Measurements from ENCODE around the gene EPHB1.

The EPHB1 gene

GRCh38 chr3:135213213-135213612 lies 418.2 kb downstream of the EPHB1 start:
- TF ChIP-seq FOXP2 (optimal IDR thresholded peaks at IDR 0.05; ENCODE audit: control extremely low read depth, extremely low read length, insufficient read depth): no peak
- TF ChIP-seq EZH2 (IDR thresholded peaks at IDR 0.05): no peak
- TF ChIP-seq POLR2AphosphoS5 (IDR thresholded peaks at IDR 0.05; ENCODE audit: borderline replicate concordance, low read depth, low read length): no peak
- DNase-seq (ENCODE audit: low read depth, low spot score): no peak
- no peak overlapping the region for H3K9ac ChIP-seq (ENCODE audit: insufficient read length)
- peak overlapping the region; percentile 86 for H3K27ac ChIP-seq
- peak overlapping the region; percentile 63 for H3K4me3 ChIP-seq
- H3K36me3 ChIP-seq (ENCODE audit: insufficient read depth, low read length): no peaks in the 10 kb centered on the region
- no peaks in the 10 kb centered on the region for H3K9me3 ChIP-seq (ENCODE audit: low read depth, low read length)

GRCh38 chr3:135213822-135214221 lies 418.8 kb downstream of the EPHB1 start:
- no peaks in the 10 kb centered on the region for H3K36me3 ChIP-seq (ENCODE audit: insufficient read depth, low read length)
- H3K9ac ChIP-seq (ENCODE audit: insufficient read length): no peak overlapping the region
- no peaks in the 10 kb centered on the region for H3K9me3 ChIP-seq (ENCODE audit: low read depth, low read length)
- no peak for TF ChIP-seq POLR2AphosphoS5 (IDR thresholded peaks at IDR 0.05; ENCODE audit: borderline replicate concordance, low read depth, low read length)
- no peak for TF ChIP-seq EZH2 (IDR thresholded peaks at IDR 0.05)
- TF ChIP-seq FOXP2 (optimal IDR thresholded peaks at IDR 0.05; ENCODE audit: control extremely low read depth, extremely low read length, insufficient read depth): no peak
- no peak for DNase-seq (ENCODE audit: low read depth, low spot score)
- peak overlapping the region; percentile 63 for H3K4me3 ChIP-seq
- H3K27ac ChIP-seq: peak overlapping the region; percentile 86

GRCh38 chr3:135214400-135214799 lies 419.3 kb downstream of the EPHB1 start:
- H3K4me3 ChIP-seq: no peak overlapping the region
- no peak overlapping the region for H3K27ac ChIP-seq
- no peak overlapping the region for H3K9ac ChIP-seq (ENCODE audit: insufficient read length)
- TF ChIP-seq FOXP2 (optimal IDR thresholded peaks at IDR 0.05; ENCODE audit: control extremely low read depth, extremely low read length, insufficient read depth) (no peak), EZH2 (IDR thresholded peaks at IDR 0.05) (no peak), POLR2AphosphoS5 (IDR thresholded peaks at IDR 0.05; ENCODE audit: borderline replicate concordance, low read depth, low read length) (no peak)
- DNase-seq (ENCODE audit: low read depth, low spot score): no peak
- no peaks in the 10 kb centered on the region for H3K36me3 ChIP-seq (ENCODE audit: insufficient read depth, low read length)
- H3K9me3 ChIP-seq (ENCODE audit: low read depth, low read length): no peaks in the 10 kb centered on the region

GRCh38 chr3:135215516-135215915 lies 420.5 kb downstream of the EPHB1 start:
- TF ChIP-seq EZH2 (IDR thresholded peaks at IDR 0.05) (no peak), POLR2AphosphoS5 (IDR thresholded peaks at IDR 0.05; ENCODE audit: borderline replicate concordance, low read depth, low read length) (no peak), FOXP2 (optimal IDR thresholded peaks at IDR 0.05; ENCODE audit: control extremely low read depth, extremely low read length, insufficient read depth) (no peak)
- DNase-seq (ENCODE audit: low read depth, low spot score): no peak
- H3K27ac ChIP-seq: no peak overlapping the region
- H3K9me3 ChIP-seq (ENCODE audit: low read depth, low read length): no peaks in the 10 kb centered on the region
- no peaks in the 10 kb centered on the region for H3K36me3 ChIP-seq (ENCODE audit: insufficient read depth, low read length)
- no peak overlapping the region for H3K9ac ChIP-seq (ENCODE audit: insufficient read length)
- no peak overlapping the region for H3K4me3 ChIP-seq

- Histone ChIP-seq H3K27ac (no peak overlapping the region), H3K9me3 (ENCODE audit: low read depth, low read length) (no peaks in the 10 kb centered on the region), H3K9ac (ENCODE audit: insufficient read length) (no peak overlapping the region), H3K36me3 (ENCODE audit: insufficient read depth, low read length) (no peaks in the 10 kb centered on the region), H3K4me3 (no peak overlapping the region)
- DNase-seq (ENCODE audit: low read depth, low spot score): no peak
- TF ChIP-seq EZH2 (IDR thresholded peaks at IDR 0.05) (no peak), FOXP2 (optimal IDR thresholded peaks at IDR 0.05; ENCODE audit: control extremely low read depth, extremely low read length, insufficient read depth) (no peak), POLR2AphosphoS5 (IDR thresholded peaks at IDR 0.05; ENCODE audit: borderline replicate concordance, low read depth, low read length) (no peak)
Measured at GRCh38 chr3:135216659-135217058, 421.6 kb downstream of the EPHB1 start.

- H3K36me3 ChIP-seq (ENCODE audit: insufficient read depth, low read length): no peaks in the 10 kb centered on the region
- H3K9me3 ChIP-seq (ENCODE audit: low read depth, low read length): no peaks in the 10 kb centered on the region
- H3K9ac ChIP-seq (ENCODE audit: insufficient read length): no peak overlapping the region
- no peak for DNase-seq (ENCODE audit: low read depth, low spot score)
- TF ChIP-seq FOXP2 (optimal IDR thresholded peaks at IDR 0.05; ENCODE audit: control extremely low read depth, extremely low read length, insufficient read depth): no peak
- no peak for TF ChIP-seq EZH2 (IDR thresholded peaks at IDR 0.05)
- no peak for TF ChIP-seq POLR2AphosphoS5 (IDR thresholded peaks at IDR 0.05; ENCODE audit: borderline replicate concordance, low read depth, low read length)
- H3K4me3 ChIP-seq: no peak overlapping the region
- no peak overlapping the region for H3K27ac ChIP-seq
Measured at GRCh38 chr3:135217730-135218129, 422.7 kb downstream of the EPHB1 start.

- TF ChIP-seq EZH2 (IDR thresholded peaks at IDR 0.05) (no peak), FOXP2 (optimal IDR thresholded peaks at IDR 0.05; ENCODE audit: control extremely low read depth, extremely low read length, insufficient read depth) (no peak), POLR2AphosphoS5 (IDR thresholded peaks at IDR 0.05; ENCODE audit: borderline replicate concordance, low read depth, low read length) (no peak)
- DNase-seq (ENCODE audit: low read depth, low spot score): no peak
- H3K4me3 ChIP-seq: no peak overlapping the region
- H3K9me3 ChIP-seq (ENCODE audit: low read depth, low read length): no peaks in the 10 kb centered on the region
- no peak overlapping the region for H3K9ac ChIP-seq (ENCODE audit: insufficient read length)
- H3K27ac ChIP-seq: no peak overlapping the region
- H3K36me3 ChIP-seq (ENCODE audit: insufficient read depth, low read length): no peaks in the 10 kb centered on the region
Measured at GRCh38 chr3:135218304-135218703, 423.2 kb downstream of the EPHB1 start.

GRCh38 chr3:135218782-135219181 lies 423.7 kb downstream of the EPHB1 start:
- no peaks in the 10 kb centered on the region for H3K36me3 ChIP-seq (ENCODE audit: insufficient read depth, low read length)
- H3K9me3 ChIP-seq (ENCODE audit: low read depth, low read length): no peaks in the 10 kb centered on the region
- no peak overlapping the region for H3K9ac ChIP-seq (ENCODE audit: insufficient read length)
- H3K4me3 ChIP-seq: no peak overlapping the region
- no peak overlapping the region for H3K27ac ChIP-seq
- no peak for DNase-seq (ENCODE audit: low read depth, low spot score)
- TF ChIP-seq EZH2 (IDR thresholded peaks at IDR 0.05): no peak
- TF ChIP-seq FOXP2 (optimal IDR thresholded peaks at IDR 0.05; ENCODE audit: control extremely low read depth, extremely low read length, insufficient read depth): no peak
- no peak for TF ChIP-seq POLR2AphosphoS5 (IDR thresholded peaks at IDR 0.05; ENCODE audit: borderline replicate concordance, low read depth, low read length)

GRCh38 chr3:135224815-135225362 lies 429.8 kb downstream of the EPHB1 start:
- no peak for TF ChIP-seq POLR2AphosphoS5 (IDR thresholded peaks at IDR 0.05; ENCODE audit: borderline replicate concordance, low read depth, low read length)
- no peak for TF ChIP-seq FOXP2 (optimal IDR thresholded peaks at IDR 0.05; ENCODE audit: control extremely low read depth, extremely low read length, insufficient read depth)
- TF ChIP-seq EZH2 (IDR thresholded peaks at IDR 0.05): no peak
- Histone ChIP-seq H3K9me3 (ENCODE audit: low read depth, low read length) (no peaks in the 10 kb centered on the region), H3K9ac (ENCODE audit: insufficient read length) (no peak overlapping the region), H3K4me3 (no peak overlapping the region), H3K36me3 (ENCODE audit: insufficient read depth, low read length) (no peaks in the 10 kb centered on the region), H3K27ac (no peak overlapping the region)
- DNase-seq (ENCODE audit: low read depth, low spot score): no peak
